ENCODE data around the gene PDE5A. TPM values are rescaled to one million over a fixed set of nuclear protein-coding genes. Genes with fewer than 3 reads are reported as not detected.
A peak's percentile ranks its signal among the peaks of the same experiment; 100 is the strongest.
"Not testable (repeated sequence)": the region's sequence is repeated elsewhere in the genome, so short reads cannot be mapped to it uniquely, and the experiment has no call there.

Gene PDE5A
- total RNA-seq, 1 donor from 2014 or later, result 0.10 TPM

- H3K27me3 Mint-ChIP-seq (ENCODE audit: insufficient read depth); H3K9me3 Mint-ChIP-seq; H3K36me3 Mint-ChIP-seq (ENCODE audit: low read depth); H3K4me1 Mint-ChIP-seq (ENCODE audit: low read depth): not testable (repeated sequence)
- intact Hi-C loops (cut with micrococcal nuclease), result loop anchor here (1.0 to 10.0 kb wide), 7 partner anchors 137 to 770 kb away; partner anchors contain the start of genes METTL14, PDE5A and SEC24D
- Mint-ChIP-seq H3K4me3 (peak overlapping the region; percentile 89), H3K27ac (peak overlapping the region; percentile 97)
- DNase-seq (ENCODE audit: low spot score), result peak; percentile 94
Observed at GRCh38 chr4:119454491-119455270, 173.9 kb downstream of the PDE5A start.

GRCh38 chr4:119454151-119454490 is 174.5 kb downstream of the PDE5A start:
- H3K36me3 Mint-ChIP-seq (ENCODE audit: low read depth); H3K4me1 Mint-ChIP-seq (ENCODE audit: low read depth); H3K9me3 Mint-ChIP-seq; DNase-seq (ENCODE audit: low spot score); H3K27me3 Mint-ChIP-seq (ENCODE audit: insufficient read depth): not testable (repeated sequence)
- Mint-ChIP-seq H3K4me3 (peak overlapping the region; percentile 89), H3K27ac (peak overlapping the region; percentile 97)
- intact Hi-C loops (cut with micrococcal nuclease), result loop anchor here (1.0 to 10.0 kb wide), 7 partner anchors 137 to 769 kb away; partner anchors contain the start of genes METTL14, PDE5A and SEC24D

- not testable (repeated sequence) for H3K4me1 Mint-ChIP-seq (ENCODE audit: low read depth); H3K9me3 Mint-ChIP-seq; H3K27me3 Mint-ChIP-seq (ENCODE audit: insufficient read depth); H3K36me3 Mint-ChIP-seq (ENCODE audit: low read depth); DNase-seq (ENCODE audit: low spot score)
- intact Hi-C loops (cut with micrococcal nuclease), result loop anchor here (5.0 to 10.0 kb wide), 4 partner anchors 136 to 768 kb away; partner anchors contain the start of genes METTL14, PDE5A and SEC24D
- peak overlapping the region; percentile 48 for H3K27ac Mint-ChIP-seq
- H3K4me3 Mint-ChIP-seq, result peak overlapping the region; percentile 45
Observed at GRCh38 chr4:119453286-119453685, 175.3 kb downstream of the PDE5A start.

GRCh38 chr4:119449851-119450250 is 178.8 kb downstream of the PDE5A start:
- not testable (repeated sequence) for H3K9me3 Mint-ChIP-seq; DNase-seq (ENCODE audit: low spot score); H3K27me3 Mint-ChIP-seq (ENCODE audit: insufficient read depth); H3K4me3 Mint-ChIP-seq; H3K36me3 Mint-ChIP-seq (ENCODE audit: low read depth); H3K4me1 Mint-ChIP-seq (ENCODE audit: low read depth); H3K27ac Mint-ChIP-seq
- intact Hi-C loops (cut with micrococcal nuclease), result loop anchor here (5.0 to 10.0 kb wide), 4 partner anchors 133 to 765 kb away; partner anchors contain the start of genes METTL14, PDE5A and SEC24D

Data from activated T-helper 1 cell treated with anti-CD3 and anti-CD28 coated beads, Interleukin-12 subunit alpha, Interleukin-12 subunit beta, Interleukin-2, Interleukin-4 antibody, amounts not matched to agents 30 ng/mL and 10 ng/mL and 1 ng/mL, durations not matched to agents 14 hours and 24 hours and 36 hours (primary cell).